HepG2 (cell line): ENCODE data around the gene PEAR1. TPM values are rescaled to one million over a fixed set of nuclear protein-coding genes. Genes with fewer than 3 reads are reported as not detected.

ENCODE experiments used
- ATAC-seq: fragments of 200-7000 bp; cut with Tn5 transposase; 3 replicates; pipeline ENCODE4 v1.9.1; 2020; ENCODE audit warnings: mild to moderate bottlenecking, moderate library complexity
- BruUV-seq: library from RNA; stranded (reverse); fragments of 400-500 nt; replicated peaks from 2 replicates; lab custom pipeline; 2021; lab: Mats Ljungman, UMichigan
- CTCF ChIA-PET: fragments of 300-600 bp; formaldehyde crosslinking; extraction: SDS; loops from one replicate; lab custom pipeline; 2021; ENCODE audit warnings: low total read pairs, inconsistent platforms, low intra/inter-chr PET ratio; lab: Yijun Ruan, JAX
- POLR2A ChIA-PET: fragments of 350-600 bp; sonication (Branson Sonifier 250); formaldehyde crosslinking; loops from one replicate; lab custom pipeline; 2020; ENCODE audit warnings: antibody characterized with exemption, inconsistent platforms; lab: Yijun Ruan, JAX
- DNase-seq: peaks from one replicate; pipeline ENCODE4 v3.0.0-alpha.2; 2015; ENCODE audit warnings: low spot score
- FAIRE-seq: peaks from 3 replicates; lab custom pipeline; 2011; peaks lifted over from hg19 to GRCh38; lab: Jason Lieb, UNC
- H2AFZ ChIP-seq: one replicate; pipeline ENCODE4 v1.6.1; 2011; ENCODE audit warnings: low read length, inconsistent platforms
- H3K27ac ChIP-seq: fragments of 300-600 bp; 3 replicates; pipeline ENCODE4 v1.8.0; 2011; ENCODE audit warnings: mixed run types, mild to moderate bottlenecking, mixed read lengths, low read length, inconsistent platforms; ENCODE audit not compliant: insufficient read depth; ENCODE audit errors: extremely low read length
- H3K27me3 ChIP-seq, 2 experiments: fragments of 200-600 bp in 1 of 2; 2 replicates in 1 of 2; 3 replicates in 1 of 2; pipeline versions ENCODE4 v1.6.0 to v1.8.0; 2011; ENCODE audit warnings: low read length in 2 of 2, mild to moderate bottlenecking in 2 of 2, moderate library complexity in 2 of 2, inconsistent platforms in 1 of 2; ENCODE audit not compliant: insufficient read depth in 2 of 2, control insufficient read depth in 1 of 2
- H3K36me3 ChIP-seq, 2 experiments: fragments of 200-600 bp in 1 of 2; replicated peaks in 1 of 2; 2 replicates in 1 of 2; 3 replicates in 1 of 2; pipeline versions ENCODE4 v1.5.1 to v1.8.0; 2011; ENCODE audit warnings: low read length in 2 of 2, inconsistent platforms in 1 of 2; ENCODE audit not compliant: insufficient read depth in 2 of 2, control insufficient read depth in 1 of 2
- H3K4me1 ChIP-seq: 2 replicates; pipeline ENCODE4 v1.5.1; 2012; ENCODE audit warnings: low read length, inconsistent platforms; ENCODE audit not compliant: insufficient read depth
- H3K4me2 ChIP-seq: 2 replicates; pipeline ENCODE4 v1.6.0; 2011; ENCODE audit warnings: low read depth, low read length, inconsistent platforms
- H3K4me3 ChIP-seq, 3 experiments: fragments of 200-600 bp in 1 of 3; sonication (generic), shearing (Covaris generic) in 1 of 3; replicated peaks in 1 of 3; 2 replicates each; pipeline ENCODE4 v1.5.1; 2011 to 2016; ENCODE audit warnings: low read length in 3 of 3, inconsistent platforms in 2 of 3, low read depth in 2 of 3, mild to moderate bottlenecking in 2 of 3, control low read depth in 1 of 3, mixed read lengths in 1 of 3; ENCODE audit not compliant: insufficient read depth in 1 of 3
- H3K79me2 ChIP-seq: one replicate; pipeline ENCODE4 v1.6.1; 2011; ENCODE audit warnings: low read length, inconsistent platforms; ENCODE audit not compliant: insufficient read depth
- H3K9ac ChIP-seq: 2 replicates; pipeline ENCODE4 v1.6.0; 2011; ENCODE audit warnings: mild to moderate bottlenecking, low read depth, low read length, inconsistent platforms; ENCODE audit not compliant: insufficient read depth
- H3K9me3 ChIP-seq: 2 replicates; pipeline ENCODE4 v1.5.1; 2012; ENCODE audit warnings: mild to moderate bottlenecking, low read length
- H4K20me1 ChIP-seq: 2 replicates; pipeline ENCODE4 v1.6.0; 2011; ENCODE audit warnings: inconsistent platforms, mild to moderate bottlenecking, low read length, moderate library complexity; ENCODE audit not compliant: insufficient read depth
- FOXP1 ChIP-seq, 2 experiments: fragments of 450-650 bp in 1 of 2; IDR thresholded peaks; 2 replicates each; pipeline ENCODE4 v1.6.1; 2017 to 2018; ENCODE audit warnings: antibody characterized with exemption in 1 of 2
- GABPA ChIP-seq, 2 experiments: IDR thresholded peaks; 2 replicates each; pipeline ENCODE4 v1.6.1; 2011 to 2016; ENCODE audit warnings: low read depth in 2 of 2, low read length in 1 of 2, missing biosample characterization in 1 of 2, missing genetic modification characterization in 1 of 2
- KMT2B ChIP-seq: IDR thresholded peaks from 2 replicates; pipeline ENCODE4 v1.6.1; 2016; ENCODE audit warnings: missing genetic modification reagents, missing compliant biosample characterization
- UBTF ChIP-seq: sonication (generic); formaldehyde crosslinking; IDR thresholded peaks from 2 replicates; pipeline ENCODE4 v1.4.0; 2020; ENCODE audit warnings: mild to moderate bottlenecking, missing genetic modification reagents
- ZNF230 ChIP-seq: sonication (generic); formaldehyde crosslinking; IDR thresholded peaks from 2 replicates; pipeline ENCODE4 v1.4.0; 2020; ENCODE audit warnings: mild to moderate bottlenecking, missing genetic modification reagents
- ZNF550 ChIP-seq: sonication (generic); formaldehyde crosslinking; IDR thresholded peaks from 2 replicates; pipeline ENCODE4 v1.4.0; 2020; ENCODE audit warnings: mild to moderate bottlenecking, missing genetic modification reagents, borderline replicate concordance
- ZNF574 ChIP-seq: sonication (generic); formaldehyde crosslinking; IDR thresholded peaks from 2 replicates; pipeline ENCODE4 v1.4.0; 2020; ENCODE audit warnings: missing genetic modification reagents
- ZNF589 ChIP-seq: sonication (generic); formaldehyde crosslinking; conservative IDR thresholded peaks from 2 replicates; pipeline ENCODE4 v1.8.0; 2022; ENCODE audit warnings: mild to moderate bottlenecking, moderate library complexity, missing genetic modification reagents
- WGBS: methylation state at CpG from one replicate; pipeline ENCODE4 v1.1.6; 2017; ENCODE audit warnings: low lambda C conversion rate; 5-methylcytosine and 5-hydroxymethylcytosine counted together
- in situ Hi-C: cut with HindIII; loops from 2 replicates; pipeline ENCODE4 v1.10.0; 2017; ENCODE audit warnings: low pct_unique_long_range_greater_than_20kb; ENCODE audit not compliant: extremely low pct_ligation_motif_present
- intact Hi-C: fragments of 100-400 bp; cut with micrococcal nuclease; formaldehyde crosslinking; loops from one replicate; pipeline ENCODE4 v1.10.0; 2022; ENCODE audit not compliant: unreplicated experiment
- polyA plus RNA-seq, 8 experiments: library from polyadenylated mRNA; depleted of rRNA in 3 of 8; stranded (reverse) in 7 of 8; unstranded in 1 of 8; fragments of >200 nt; fragmentation: Illumina TruSeq in 4 of 8; extraction: Trizol in 4 of 8; gene quantifications; 2 replicates each; pipeline versions ENCODE4 v1.2.1 to v1.2.3, GENCODE V29; 2011 to 2016; ENCODE audit warnings: low read depth in 4 of 8, missing spikeins in 1 of 8, mixed read lengths in 1 of 8; ENCODE audit not compliant: insufficient read depth in 1 of 8
- total RNA-seq, 5 experiments: library from RNA; depleted of rRNA; stranded (reverse); fragments of >200 nt; fragmentation: Illumina TruSeq; extraction: Trizol; gene quantifications; 2 replicates each; pipeline ENCODE4 v1.2.3, GENCODE V29; 2016; ENCODE audit warnings: low read depth in 1 of 5
- TF ChIP-seq, protein P1 (sequence below): sonication (generic); formaldehyde crosslinking; IDR thresholded peaks from 2 replicates; pipeline ENCODE4 v1.9.0; 2022; ENCODE audit warnings: low read depth, missing genetic modification reagents
- TF ChIP-seq, protein P2 (sequence below): IDR thresholded peaks from 2 replicates; pipeline ENCODE4 v1.6.1; 2016; ENCODE audit warnings: missing compliant biosample characterization, missing genetic modification reagents, borderline replicate concordance
- TF ChIP-seq, protein P3 (sequence below): sonication (generic); formaldehyde crosslinking; conservative IDR thresholded peaks from 2 replicates; pipeline ENCODE4 v1.4.0; 2020; ENCODE audit warnings: missing genetic modification reagents

PEAR1 gene
- total and polyA plus RNA-seq, 2 of the 13 experiments (the other 11 are each of a cell fraction or from before 2014, with no cell fraction given) = 0.27 to 0.41 TPM

- TF ChIP-seq GABPA (IDR thresholded peaks at IDR 0.05; ENCODE audit: low read depth, low read length) (no peak), GABPA (CRISPR knock-in tag; IDR thresholded peaks at IDR 0.05; ENCODE audit: low read depth) (no peak), KMT2B (CRISPR knock-in tag) (no peak)
Measured at GRCh38 chr1:156881101-156881500, 12.4 kb upstream of the PEAR1 start (continued).

GRCh38 chr1:156881663-156882062 is 11.9 kb upstream of the PEAR1 start:
- ChIA-PET POLR2A (no interaction called here), CTCF (no interaction called here)
- Histone ChIP-seq H3K27me3 (peaks cover 17 to 92% of the 10 kb centered on the region in 2 experiments; a peak in 4 of 5 replicates), H3K9ac (no peak overlapping the region), H2AFZ (no peak overlapping the region), H3K36me3 (no peaks in the 10 kb centered on the region), H3K4me3 (no peak overlapping the region), H3K27ac (no peak overlapping the region), H3K9me3 (no peaks in the 10 kb centered on the region), H3K4me1 (no peaks in the 10 kb centered on the region), H3K79me2 (no peaks in the 10 kb centered on the region), H3K4me2 (no peak overlapping the region), H4K20me1 (no peaks in the 10 kb centered on the region)
- ATAC-seq = no peak
- WGBS = 27% methylated on average over 3 of the region's 4 CpGs
- FAIRE-seq = no peak
- in situ Hi-C loops (no loop called here), intact Hi-C loops (no loop called here)
- no TSS peak for BruUV-seq
- no peak for DNase-seq
- TF ChIP-seq ZNF574 (CRISPR knock-in tag) (no peak), UBTF (CRISPR knock-in tag) (no peak), ZNF589 (no peak), ZNF230 (CRISPR knock-in tag) (no peak), FOXP1 (IDR thresholded peaks at IDR 0.05) (no peak), FOXP1 (CRISPR knock-in tag; IDR thresholded peaks at IDR 0.05) (no peak), ZNF550 (no peak)
- TF ChIP-seq, protein P1, sequence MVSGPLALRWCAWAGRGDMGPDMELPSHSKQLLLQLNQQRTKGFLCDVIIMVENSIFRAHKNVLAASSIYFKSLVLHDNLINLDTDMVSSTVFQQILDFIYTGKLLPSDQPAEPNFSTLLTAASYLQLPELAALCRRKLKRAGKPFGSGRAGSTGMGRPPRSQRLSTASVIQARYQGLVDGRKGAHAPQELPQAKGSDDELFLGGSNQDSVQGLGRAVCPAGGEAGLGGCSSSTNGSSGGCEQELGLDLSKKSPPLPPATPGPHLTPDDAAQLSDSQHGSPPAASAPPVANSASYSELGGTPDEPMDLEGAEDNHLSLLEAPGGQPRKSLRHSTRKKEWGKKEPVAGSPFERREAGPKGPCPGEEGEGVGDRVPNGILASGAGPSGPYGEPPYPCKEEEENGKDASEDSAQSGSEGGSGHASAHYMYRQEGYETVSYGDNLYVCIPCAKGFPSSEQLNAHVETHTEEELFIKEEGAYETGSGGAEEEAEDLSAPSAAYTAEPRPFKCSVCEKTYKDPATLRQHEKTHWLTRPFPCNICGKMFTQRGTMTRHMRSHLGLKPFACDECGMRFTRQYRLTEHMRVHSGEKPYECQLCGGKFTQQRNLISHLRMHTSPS = no peak
- TF ChIP-seq, protein P2, sequence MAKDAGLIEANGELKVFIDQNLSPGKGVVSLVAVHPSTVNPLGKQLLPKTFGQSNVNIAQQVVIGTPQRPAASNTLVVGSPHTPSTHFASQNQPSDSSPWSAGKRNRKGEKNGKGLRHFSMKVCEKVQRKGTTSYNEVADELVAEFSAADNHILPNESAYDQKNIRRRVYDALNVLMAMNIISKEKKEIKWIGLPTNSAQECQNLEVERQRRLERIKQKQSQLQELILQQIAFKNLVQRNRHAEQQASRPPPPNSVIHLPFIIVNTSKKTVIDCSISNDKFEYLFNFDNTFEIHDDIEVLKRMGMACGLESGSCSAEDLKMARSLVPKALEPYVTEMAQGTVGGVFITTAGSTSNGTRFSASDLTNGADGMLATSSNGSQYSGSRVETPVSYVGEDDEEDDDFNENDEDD (CRISPR knock-in tag) = no peak
- TF ChIP-seq, protein P3, sequence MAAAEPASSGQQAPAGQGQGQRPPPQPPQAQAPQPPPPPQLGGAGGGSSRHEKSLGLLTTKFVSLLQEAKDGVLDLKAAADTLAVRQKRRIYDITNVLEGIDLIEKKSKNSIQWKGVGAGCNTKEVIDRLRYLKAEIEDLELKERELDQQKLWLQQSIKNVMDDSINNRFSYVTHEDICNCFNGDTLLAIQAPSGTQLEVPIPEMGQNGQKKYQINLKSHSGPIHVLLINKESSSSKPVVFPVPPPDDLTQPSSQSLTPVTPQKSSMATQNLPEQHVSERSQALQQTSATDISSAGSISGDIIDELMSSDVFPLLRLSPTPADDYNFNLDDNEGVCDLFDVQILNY = no peak
